Skeletal muscle tissue (tissue), 4 donors: ENCODE results near the gene ITIH5. TPM values are rescaled to one million over a fixed set of nuclear protein-coding genes. Genes with fewer than 3 reads are reported as not detected.

ENCODE experiments used
- H3K27ac ChIP-seq: one replicate; pipeline ENCODE4 v1.7.0; 2013; ENCODE audit warnings: mild to moderate bottlenecking, low read depth, low read length, inconsistent platforms
- H3K27me3 ChIP-seq, 3 donors: one replicate each; pipeline ENCODE4 v1.7.0; 2013; ENCODE audit warnings: low read length in 3 of 3; ENCODE audit not compliant: control insufficient read depth in 3 of 3, insufficient read depth in 3 of 3
- H3K36me3 ChIP-seq, 3 donors: one replicate each; pipeline ENCODE4 v1.7.0; 2013; ENCODE audit warnings: low read length in 3 of 3; ENCODE audit not compliant: control insufficient read depth in 3 of 3, insufficient read depth in 3 of 3
- H3K4me1 ChIP-seq, 3 donors: one replicate each; pipeline ENCODE4 v1.7.0; 2013; ENCODE audit warnings: low read length in 3 of 3, mild to moderate bottlenecking in 3 of 3; ENCODE audit not compliant: control insufficient read depth in 3 of 3, insufficient read depth in 3 of 3
- H3K4me3 ChIP-seq, 3 donors: one replicate each; pipeline ENCODE4 v1.7.0; 2013; ENCODE audit warnings: low read length in 3 of 3
- H3K9ac ChIP-seq, 3 donors: one replicate each; pipeline ENCODE4 v1.7.0; 2013; ENCODE audit warnings: low read length in 3 of 3, mild to moderate bottlenecking in 3 of 3, moderate library complexity in 2 of 3, low read depth in 1 of 3
- H3K9me3 ChIP-seq, 3 donors: one replicate each; pipeline ENCODE4 v1.7.0; 2013; ENCODE audit warnings: low read length in 3 of 3; ENCODE audit not compliant: control insufficient read depth in 3 of 3
- total RNA-seq: library from RNA; depleted of rRNA; stranded (reverse); fragments of >200 nt; gene quantifications from one replicate; pipeline ENCODE4 v1.2.3, GENCODE V29; 2014
- donor health status: Osteomylitis.

Gene ITIH5
- total RNA-seq, 1 donor from 2014 or later = 37.1 TPM

DNA sequence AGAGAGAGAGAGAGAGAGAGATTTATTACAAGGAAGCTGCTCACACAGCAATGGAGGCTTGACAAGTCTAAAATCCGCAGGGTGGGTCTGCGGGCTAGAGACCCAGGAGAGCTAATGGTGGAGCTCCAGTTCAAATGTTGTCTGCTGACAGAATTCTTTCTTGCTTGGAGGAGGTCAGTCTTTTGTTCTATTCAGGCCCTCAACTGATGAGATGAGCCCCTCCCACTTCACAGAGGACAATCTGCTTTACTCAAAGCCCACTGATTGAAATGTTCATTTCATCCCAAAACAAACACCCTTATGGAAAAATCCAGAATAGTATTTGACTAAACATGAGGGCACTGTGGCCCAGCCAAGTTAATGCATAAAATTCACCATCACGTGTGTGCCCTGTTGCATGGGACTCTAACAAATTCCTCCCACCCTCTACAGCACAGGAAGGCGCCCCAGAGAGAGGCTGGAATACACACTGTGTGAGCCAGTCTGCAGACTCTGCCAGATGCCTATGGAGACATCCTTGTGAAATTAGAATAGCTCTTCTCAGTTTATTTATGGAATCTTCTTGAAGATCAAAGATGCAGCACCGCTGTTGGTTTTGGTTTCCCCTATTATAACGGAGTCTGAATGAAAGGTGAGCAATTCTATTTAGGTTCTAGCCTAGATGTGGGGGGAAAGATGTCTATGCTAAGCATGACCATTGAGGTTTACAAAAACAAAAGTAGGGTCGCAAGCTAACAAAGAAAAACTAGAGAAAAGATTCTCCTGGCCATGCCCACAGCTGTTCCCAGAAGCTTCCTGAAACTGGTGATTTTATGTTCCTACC, 132.9 kb downstream of the ITIH5 start:
- Histone ChIP-seq H3K27me3 (no peaks in the 10 kb centered on the region), H3K9ac (no peak overlapping the region), H3K27ac (no peak overlapping the region), H3K4me3 (no peak overlapping the region), H3K36me3 (no peaks in the 10 kb centered on the region), H3K9me3 (peaks cover 0 to 4% (median 4%) of the 10 kb centered on the region in 3 donors), H3K4me1 (no peaks in the 10 kb centered on the region)

DNA sequence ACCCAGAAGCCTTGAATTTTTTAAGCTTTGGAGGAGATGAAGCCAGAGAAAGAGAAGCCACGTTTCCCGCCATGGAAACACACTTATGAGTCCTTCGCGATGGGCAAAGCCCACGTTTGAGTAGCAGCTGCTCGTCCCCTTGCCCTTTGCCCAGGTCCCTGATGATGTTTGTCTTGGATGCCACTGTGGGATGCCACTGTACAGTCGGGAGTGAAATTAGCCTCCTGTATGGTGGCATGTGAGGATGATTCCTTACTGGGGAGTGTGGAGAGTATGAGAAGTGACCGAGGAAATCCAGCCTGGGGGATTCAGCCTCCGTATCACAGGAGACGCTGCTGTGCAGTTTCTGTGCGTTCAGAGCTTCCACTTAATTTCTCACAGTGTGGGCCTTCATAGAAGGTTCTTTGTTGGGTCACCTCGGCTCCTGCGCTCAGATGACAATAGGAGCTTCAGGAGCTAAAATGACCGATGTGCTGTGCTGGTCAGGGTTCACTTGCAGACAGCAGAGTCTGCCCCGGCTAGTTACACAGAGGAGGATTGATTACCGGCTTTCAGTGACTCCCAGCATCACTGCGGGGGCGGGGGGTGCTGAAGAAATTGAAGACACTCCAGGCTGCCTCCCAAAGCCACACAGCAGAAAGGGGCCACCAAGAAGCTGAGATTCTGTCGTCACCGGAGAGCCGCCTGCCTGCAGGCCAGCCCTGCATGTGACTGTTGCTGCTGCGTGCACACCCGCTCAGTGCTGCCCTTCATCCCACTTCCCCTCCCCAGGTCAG, 133.9 kb downstream of the ITIH5 start:
- Histone ChIP-seq H3K27ac (no peak overlapping the region), H3K4me1 (no peaks in the 10 kb centered on the region), H3K36me3 (no peaks in the 10 kb centered on the region), H3K27me3 (peaks cover 0 to 4% (median 0%) of the 10 kb centered on the region in 3 donors), H3K9me3 (no peaks in the 10 kb centered on the region), H3K9ac (no peak overlapping the region), H3K4me3 (no peak overlapping the region)

DNA sequence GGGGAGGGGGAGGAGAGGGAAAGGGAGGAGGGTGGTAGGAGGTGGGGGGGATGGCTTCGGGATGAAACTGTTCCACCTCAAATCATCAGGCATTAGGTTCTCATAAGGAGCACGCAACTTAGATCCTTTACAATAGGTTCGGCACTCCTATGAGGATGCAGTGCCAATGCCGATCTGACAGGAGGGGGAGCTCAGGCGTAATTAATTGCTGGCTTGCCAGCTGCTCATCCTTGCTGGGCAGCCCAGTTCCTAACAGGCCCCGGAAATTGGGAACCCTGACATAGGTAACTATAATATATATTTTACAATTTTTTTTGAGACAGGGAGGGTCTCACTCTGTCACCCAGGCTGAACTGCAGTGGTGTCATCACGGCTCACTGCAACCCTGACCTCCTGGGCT, 137.1 kb downstream of the ITIH5 start:
- Histone ChIP-seq H3K36me3 (no peaks in the 10 kb centered on the region), H3K27me3 (peaks cover 0 to 4% (median 4%) of the 10 kb centered on the region in 3 donors), H3K4me3 (no peak overlapping the region), H3K4me1 (no peaks in the 10 kb centered on the region), H3K27ac (no peak overlapping the region), H3K9ac (no peak overlapping the region), H3K9me3 (no peaks in the 10 kb centered on the region)

DNA sequence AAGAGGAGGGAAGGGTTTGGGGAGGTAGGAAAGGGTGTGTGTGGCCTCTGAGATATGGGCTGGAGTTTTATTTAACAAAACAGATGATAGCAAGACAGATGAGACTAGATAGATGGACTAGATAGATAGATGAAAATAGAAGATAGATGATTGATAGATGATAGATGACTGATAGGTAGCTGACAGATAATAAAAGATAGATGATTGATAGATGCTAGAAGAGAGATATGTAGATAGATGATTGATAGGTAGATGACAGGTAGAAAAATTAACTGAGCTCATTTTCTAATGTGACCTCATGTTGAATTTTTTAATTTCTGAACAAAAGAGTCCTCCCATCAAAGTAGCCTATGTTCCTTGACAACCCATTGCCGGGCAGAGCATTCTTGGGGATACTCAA, 139.3 kb downstream of the ITIH5 start:
- no peak overlapping the region for H3K9ac ChIP-seq
- no peaks in the 10 kb centered on the region for H3K4me1 ChIP-seq
- H3K9me3 ChIP-seq = no peaks in the 10 kb centered on the region

DNA sequence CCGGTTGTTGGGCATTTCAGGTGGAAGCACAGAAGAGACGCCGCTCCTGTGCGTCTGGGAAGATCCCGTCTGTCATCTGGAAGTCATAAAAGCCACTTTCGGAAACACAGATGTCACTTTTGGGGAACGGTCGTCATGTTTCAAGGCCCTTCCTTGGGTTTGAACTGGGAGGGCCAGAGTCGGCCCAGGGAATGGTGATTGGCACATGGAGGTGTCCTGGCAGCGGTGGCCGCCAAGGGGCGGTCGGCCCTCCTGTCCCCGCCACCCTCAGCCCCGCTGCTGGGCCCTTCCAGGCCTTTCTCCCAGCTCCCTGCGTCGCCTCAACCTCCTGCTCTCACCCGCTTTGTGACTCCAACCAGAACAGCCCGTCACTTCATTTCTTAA, 140.8 kb downstream of the ITIH5 start:
- Histone ChIP-seq H3K9ac (no peak overlapping the region), H3K9me3 (no peaks in the 10 kb centered on the region), H3K4me1 (no peaks in the 10 kb centered on the region), H3K27me3 (peaks cover 0 to 21% (median 19%) of the 10 kb centered on the region in 3 donors), H3K27ac (no peak overlapping the region), H3K4me3 (no peak overlapping the region), H3K36me3 (no peaks in the 10 kb centered on the region)

More for the DNA sequence above, 139.3 kb downstream of the ITIH5 start:
- Histone ChIP-seq H3K27me3 (peaks cover 0 to 17% (median 16%) of the 10 kb centered on the region in 3 donors), H3K27ac (no peak overlapping the region), H3K4me3 (no peak overlapping the region), H3K36me3 (no peaks in the 10 kb centered on the region)

DNA sequence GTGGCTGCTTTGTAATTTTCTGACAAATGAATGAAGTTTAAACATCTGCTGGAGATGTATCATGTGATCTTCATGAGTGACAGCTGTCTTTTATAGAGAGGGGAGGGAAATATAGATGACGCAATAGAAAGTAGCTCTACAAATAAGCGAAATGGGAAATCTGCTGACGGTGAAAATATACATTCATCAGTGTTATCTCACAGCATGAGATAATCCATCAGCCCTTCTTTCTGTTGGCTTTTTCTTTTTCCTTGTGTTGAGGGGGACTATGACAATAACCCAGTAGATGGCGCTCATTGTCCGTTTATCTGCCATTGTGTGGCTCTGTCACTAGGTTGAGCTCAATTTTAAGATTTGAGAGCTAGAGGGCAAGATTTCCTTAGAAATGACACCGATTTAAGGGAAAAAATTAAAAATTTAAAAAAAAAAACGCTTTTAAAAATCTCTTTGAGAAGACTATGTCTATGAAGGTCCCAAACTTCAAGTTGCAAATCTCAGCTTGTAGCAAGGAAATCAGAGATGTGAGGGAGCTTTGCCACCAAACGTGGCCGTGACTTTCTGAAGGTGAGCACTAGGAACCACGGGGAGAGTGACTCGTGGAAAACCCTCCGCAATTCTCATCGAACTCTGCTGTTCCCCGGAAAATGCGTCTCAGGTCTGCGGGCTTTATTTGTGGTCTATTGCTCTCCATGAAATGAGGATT, 141.3 kb downstream of the ITIH5 start:
- Histone ChIP-seq H3K9ac (no peak overlapping the region), H3K27me3 (peaks cover 0 to 21% (median 19%) of the 10 kb centered on the region in 3 donors), H3K36me3 (no peaks in the 10 kb centered on the region), H3K27ac (no peak overlapping the region), H3K9me3 (no peaks in the 10 kb centered on the region), H3K4me3 (no peak overlapping the region), H3K4me1 (no peaks in the 10 kb centered on the region)

DNA sequence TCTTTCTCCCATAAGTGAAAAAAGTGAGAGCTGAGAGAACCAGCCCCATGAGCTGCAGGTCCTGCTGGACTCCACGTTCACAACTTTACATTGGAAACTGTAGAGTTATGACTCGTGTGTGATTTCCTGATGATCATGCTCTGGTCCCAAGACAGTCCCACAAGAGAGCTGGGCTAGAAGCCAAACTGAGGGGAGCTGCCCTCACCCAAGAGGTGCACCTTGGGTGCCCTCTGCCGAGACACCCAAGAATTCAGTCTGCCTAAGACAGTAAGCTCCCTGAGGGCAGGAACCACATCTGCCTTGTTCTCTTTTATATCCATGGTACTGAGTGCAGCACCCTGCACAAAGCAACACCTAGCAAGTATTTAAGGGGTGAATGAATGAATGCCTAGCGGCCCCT, 143.1 kb downstream of the ITIH5 start:
- Histone ChIP-seq H3K4me3 (no peak overlapping the region), H3K27ac (no peak overlapping the region), H3K4me1 (no peaks in the 10 kb centered on the region), H3K36me3 (no peaks in the 10 kb centered on the region), H3K9ac (no peak overlapping the region), H3K9me3 (no peaks in the 10 kb centered on the region), H3K27me3 (peaks cover 0 to 21% (median 19%) of the 10 kb centered on the region in 3 donors)

DNA sequence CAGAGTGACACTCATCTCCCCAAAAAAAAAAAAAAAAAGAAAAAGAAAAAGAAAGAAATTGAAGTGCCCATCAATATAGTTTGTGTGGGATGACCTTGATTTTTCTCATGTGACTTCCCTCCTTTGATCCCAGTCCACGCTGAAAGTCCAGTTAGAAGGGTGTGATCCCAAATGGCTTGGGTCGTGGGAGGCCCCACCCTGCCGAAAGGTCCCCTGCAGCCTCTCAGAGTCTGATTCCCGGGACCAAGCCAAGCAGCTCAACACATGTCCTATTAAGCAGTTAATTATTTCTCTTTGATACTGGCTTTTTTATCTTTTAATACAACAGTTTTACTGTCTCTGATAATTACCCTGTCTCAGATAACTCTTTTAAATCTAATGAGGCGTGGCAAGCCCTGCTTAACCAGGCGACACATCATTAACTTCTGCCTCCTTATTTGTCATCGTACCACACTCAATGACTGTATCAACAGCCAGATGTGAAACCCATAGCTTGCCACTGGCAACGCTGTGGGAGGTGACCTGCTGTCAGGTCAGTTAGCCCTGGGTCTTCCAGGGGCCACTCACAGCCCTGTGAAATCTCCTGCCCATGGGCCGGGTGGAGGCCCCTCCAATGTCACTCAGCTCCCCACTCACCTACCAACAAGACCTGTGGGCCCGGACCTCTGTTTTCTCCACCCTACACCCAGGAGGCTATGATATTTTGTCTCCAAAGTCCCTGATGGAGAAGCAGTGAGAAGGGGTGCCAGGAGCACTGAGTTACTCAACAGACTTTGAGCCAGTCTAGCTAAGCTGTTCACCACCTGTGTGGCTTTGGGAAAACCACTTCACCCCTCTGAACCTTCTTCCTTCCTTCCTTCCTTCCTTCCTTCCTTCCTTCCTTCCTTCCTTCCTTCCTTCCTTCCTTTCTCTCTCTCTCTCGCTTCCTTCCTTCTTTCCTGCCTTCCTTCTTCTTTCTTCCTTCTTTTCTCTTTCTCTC, 146.0 kb downstream of the ITIH5 start:
- H3K27ac ChIP-seq = no peak overlapping the region
- no peaks in the 10 kb centered on the region for H3K36me3 ChIP-seq
- H3K27me3 ChIP-seq = peaks cover 0 to 21% (median 18%) of the 10 kb centered on the region in 3 donors
- H3K4me1 ChIP-seq = peaks cover 0 to 2% (median 0%) of the 10 kb centered on the region in 3 donors
- no peak overlapping the region for H3K4me3 ChIP-seq
- no peak overlapping the region for H3K9ac ChIP-seq
- no peaks in the 10 kb centered on the region for H3K9me3 ChIP-seq

DNA sequence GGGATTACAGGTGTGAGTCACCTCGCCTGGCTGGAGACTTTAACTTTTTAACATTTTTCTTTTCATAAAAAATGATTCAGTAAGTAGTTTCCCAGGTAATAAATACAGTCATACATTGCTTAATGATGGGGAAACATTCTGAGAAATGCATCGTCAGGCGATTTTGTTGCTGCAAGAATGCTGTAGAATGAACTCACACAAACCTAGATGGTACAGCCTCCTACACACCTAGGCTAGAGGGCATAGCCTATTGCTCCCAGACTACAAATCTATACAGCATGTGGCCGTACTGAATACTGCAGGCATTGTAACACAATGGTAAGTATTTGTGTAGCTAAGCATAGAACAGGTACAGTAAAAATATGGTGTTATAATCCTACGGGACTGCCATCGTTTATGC, 147.4 kb downstream of the ITIH5 start:
- no peak overlapping the region for H3K9ac ChIP-seq
- H3K36me3 ChIP-seq = no peaks in the 10 kb centered on the region
- H3K4me1 ChIP-seq = peaks cover 0 to 2% (median 0%) of the 10 kb centered on the region in 3 donors
- H3K27ac ChIP-seq = no peak overlapping the region
- no peaks in the 10 kb centered on the region for H3K9me3 ChIP-seq
- peaks cover 0 to 18% (median 17%) of the 10 kb centered on the region in 3 donors for H3K27me3 ChIP-seq
- no peak overlapping the region for H3K4me3 ChIP-seq
